Kidney tubule cell (primary cell): ENCODE measurements around the gene GPR18.
A peak's percentile ranks its signal among the peaks of the same experiment; 100 is the strongest.
"Not testable (repeated sequence)": the region's sequence is repeated elsewhere in the genome, so short reads cannot be mapped to it uniquely, and the experiment has no call there.

Experiments
- DNase-seq: peaks from one replicate; pipeline ENCODE4 v3.0.0-alpha.2; 2018; ENCODE audit warnings: low spot score

The GPR18 gene

GRCh38 chr13:99266827-99267226 is 8.6 kb upstream of the GPR18 start:
- no peak for DNase-seq

DNA sequence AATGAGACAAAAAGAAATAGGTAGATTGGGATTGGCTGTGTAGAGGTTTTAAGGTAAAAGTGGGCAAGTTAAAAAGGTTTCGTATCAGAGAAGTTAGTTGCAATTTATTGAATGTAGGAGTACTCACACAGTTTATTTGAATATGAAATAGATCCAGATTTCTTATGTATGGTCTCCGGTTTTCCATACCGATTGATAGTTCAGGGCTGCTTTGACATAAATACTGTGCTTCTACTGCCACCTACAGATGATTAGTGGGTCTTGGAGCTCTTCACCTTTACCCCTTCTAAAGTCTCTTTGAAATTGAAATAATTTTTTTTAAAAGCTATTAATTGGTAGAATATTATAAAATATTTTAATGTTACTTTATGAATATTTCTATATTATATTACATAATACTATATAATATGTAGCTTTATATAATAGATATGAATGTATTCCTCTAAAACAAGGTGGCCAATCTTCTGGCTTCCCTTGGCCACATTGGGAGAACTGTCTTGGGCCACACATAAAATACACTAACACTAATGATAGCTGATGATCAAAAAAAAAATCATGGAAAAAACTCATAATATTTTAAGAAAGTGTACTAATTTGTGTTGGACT is 7.7 kb upstream of the GPR18 start:
- DNase-seq = peak; percentile 54

DNA sequence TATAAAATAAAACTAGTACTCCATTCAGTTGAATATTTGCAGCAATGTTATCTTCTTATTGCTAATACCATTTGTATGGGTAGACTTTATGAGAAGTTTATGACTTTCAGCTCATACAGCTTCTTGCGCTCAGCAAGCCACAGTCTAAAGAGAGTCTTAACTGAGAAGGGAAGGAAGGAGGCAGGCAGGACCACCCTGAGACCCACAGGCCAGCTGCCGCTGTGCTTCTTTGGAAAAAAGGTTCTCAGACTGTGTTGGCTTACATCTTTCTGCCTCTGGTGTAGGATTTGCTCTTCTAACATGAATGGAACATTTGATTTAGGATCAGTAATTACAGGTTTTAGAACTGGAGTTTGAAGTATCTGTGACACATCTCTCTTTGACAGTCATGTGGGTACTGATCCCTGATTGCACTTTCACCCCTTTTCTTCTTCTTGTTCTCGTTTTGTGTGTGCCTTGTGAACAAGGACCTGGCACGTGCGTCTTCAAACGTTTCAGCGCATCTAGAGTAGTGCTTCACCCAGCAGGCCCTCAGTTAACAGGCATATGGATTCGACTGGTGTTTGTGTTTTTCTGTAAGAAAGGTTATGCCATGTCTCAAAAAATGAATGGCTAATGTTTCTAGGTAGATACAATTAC is 7.1 kb upstream of the GPR18 start:
- no peak for DNase-seq

GRCh38 chr13:99264051-99264450 is 5.9 kb upstream of the GPR18 start:
- DNase-seq = no peak

- no peak for DNase-seq
Observed at GRCh38 chr13:99263126-99263785, 5.1 kb upstream of the GPR18 start.

GRCh38 chr13:99261059-99261458 is 2.9 kb upstream of the GPR18 start:
- no peak for DNase-seq

DNA sequence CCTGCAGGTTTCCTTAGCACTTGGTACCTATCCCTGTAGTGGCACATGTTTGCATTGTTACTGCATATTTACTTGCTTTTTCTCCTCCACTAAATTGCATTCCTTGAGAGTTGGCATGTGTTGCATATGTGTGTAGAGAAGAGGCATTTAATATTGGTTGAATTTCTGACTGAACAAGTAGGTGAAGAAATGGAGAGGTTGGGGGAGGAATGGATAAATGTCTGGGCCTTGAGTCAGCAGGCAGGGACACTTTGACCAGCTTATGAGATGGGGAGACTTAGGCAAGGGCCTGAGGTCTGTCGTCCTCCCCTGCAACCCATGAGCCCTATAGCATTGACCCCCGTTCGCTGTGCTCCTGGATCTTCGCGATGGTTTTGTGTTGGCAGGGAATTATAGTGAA is 2.0 kb upstream of the GPR18 start:
- no peak for DNase-seq

DNA sequence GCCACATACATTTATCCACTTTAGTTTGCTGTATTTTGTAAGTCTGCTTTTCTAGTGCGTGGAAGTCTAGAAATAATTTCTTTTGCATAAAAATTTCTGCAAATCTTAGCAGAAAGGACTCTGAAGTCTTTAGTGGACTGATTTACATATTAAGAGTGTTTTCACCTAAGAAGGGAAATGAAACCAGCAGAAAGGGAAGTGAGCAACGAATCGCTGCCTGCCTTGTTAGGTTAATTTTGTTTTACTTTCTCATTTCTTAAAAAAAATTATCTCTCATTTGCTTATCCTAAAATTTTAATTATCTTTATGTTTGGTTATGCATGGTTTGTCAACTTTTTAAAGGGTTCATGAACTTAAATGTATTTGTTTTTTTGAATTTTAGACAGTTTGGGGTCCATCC is 767 bp upstream of the GPR18 start:
- DNase-seq = no peak

DNA sequence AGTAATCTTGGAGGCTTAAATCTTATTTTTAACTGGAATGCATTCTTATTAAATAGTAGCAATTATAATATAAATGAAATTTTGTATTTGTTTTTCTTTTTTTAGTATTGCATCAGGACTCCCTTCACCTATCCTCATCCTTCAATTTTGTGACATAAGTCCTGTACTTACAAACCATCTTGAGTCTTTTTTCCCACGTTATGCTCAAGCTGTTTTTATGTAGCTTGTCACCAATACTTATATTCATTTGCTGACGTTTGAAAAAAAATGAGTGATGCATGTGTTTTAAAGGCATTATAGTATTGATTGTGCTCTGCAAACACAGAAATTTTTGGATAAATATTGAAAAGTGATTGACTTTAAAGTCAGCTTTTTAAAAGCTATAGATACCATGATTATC is 888 bp downstream of the GPR18 start:
- DNase-seq = no peak

- no peak for DNase-seq
Observed at GRCh38 chr13:99256709-99257108, 1.5 kb downstream of the GPR18 start.

DNA sequence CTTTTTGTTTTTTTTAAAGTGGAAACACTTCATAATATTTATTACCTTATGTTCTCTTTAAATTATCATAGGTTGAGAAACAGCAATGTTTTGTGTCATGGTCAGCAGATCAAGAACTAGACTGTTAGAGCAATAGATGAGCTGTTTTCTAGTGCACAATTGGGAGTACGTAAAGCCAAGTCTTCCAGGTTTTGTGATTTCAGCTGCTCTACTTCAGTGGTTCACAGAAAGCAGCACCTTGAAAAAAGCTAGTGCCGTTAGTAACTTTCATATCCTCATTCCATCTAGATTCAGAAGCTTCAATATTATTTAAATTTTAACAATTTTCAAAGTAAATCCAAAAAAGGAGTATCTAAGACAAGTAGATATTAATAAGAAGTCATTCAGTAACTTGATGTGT is 1.9 kb downstream of the GPR18 start:
- no peak for DNase-seq

DNA sequence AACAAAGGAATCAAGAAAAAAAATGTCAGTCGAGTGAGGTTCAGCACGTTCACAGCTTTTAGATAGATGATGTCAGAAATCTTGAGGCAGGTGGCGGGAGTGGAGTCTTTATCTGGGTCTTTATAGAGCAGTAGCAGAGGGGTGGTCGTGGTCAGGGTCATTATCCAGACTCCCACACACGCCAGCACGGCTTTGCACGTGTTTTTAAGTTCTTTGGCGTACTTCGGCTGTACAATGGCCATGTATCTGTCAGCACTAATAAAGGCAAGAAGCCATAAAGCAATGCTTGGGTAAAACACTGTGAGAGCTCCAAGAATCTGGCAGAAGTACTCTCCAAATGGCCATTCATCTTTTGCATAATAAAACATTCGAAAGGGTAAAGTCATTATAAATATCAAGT is 2.9 kb downstream of the GPR18 start:
- DNase-seq = no peak

- DNase-seq = no peak
Observed at GRCh38 chr13:99254830-99255229, 3.3 kb downstream of the GPR18 start.

- DNase-seq = no peak
Observed at GRCh38 chr13:99251921-99252320, 6.3 kb downstream of the GPR18 start.

DNA sequence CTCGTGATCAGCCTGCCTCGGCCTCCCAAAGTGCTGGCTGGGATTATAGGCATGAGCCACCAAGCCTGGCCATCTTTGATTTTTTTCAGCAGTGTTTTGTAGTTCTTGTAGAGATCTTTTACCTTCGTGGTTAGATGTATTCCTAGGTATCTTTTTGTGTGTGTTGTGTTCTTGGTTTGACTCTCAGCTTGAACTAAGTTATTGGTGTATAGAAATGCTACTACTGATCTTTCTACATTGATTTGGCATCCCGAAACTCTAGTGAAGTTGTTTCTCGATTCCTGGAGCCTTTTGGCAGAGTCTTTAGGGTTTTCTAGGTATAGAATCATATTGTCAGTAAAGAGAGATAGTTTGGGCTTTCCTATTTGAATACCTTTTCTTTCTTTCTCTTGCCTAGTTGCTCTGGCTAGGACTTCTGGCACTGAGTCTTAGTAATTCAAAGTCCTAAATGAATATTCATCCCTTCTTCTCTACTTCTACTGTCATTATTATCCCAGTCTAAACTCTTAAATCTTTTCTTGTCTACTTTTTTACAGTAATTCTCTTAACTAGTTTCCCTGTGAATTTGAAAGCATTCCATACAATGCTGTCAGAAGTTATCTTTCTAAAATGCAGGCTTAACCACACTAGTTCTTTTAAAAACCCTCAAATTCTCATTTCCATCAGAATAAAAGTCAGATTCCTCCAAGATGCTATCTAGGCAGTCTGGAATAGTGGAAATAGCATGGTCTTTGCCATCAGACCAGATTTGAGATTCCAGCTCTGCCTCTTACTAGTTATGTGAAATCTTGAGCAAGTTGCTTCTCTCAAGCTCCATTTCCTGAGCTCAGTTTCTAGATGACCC is 7.0 kb downstream of the GPR18 start:
- no peak for DNase-seq

- DNase-seq = not testable (repeated sequence)
Observed at GRCh38 chr13:99249606-99250005, 8.6 kb downstream of the GPR18 start.

DNA sequence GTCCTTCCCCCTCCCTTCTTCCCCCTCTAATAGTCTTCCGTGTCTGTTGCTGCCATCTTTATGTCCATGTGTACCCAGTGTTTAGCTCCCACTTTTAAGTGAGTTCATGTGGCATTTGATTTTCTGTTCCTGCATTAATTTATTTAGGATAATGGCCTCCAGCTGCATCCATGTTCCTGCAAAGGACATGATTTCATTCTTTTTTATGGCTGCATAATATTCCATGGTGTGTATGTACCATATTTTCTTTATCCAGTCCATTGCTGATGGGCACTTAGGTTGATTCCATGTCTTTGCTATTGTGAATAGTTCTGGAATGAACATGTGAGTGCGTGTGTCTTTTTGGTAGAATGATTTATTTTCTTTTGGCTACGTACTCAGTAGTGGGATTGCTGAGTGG is 9.0 kb downstream of the GPR18 start:
- DNase-seq = not testable (repeated sequence)

DNA sequence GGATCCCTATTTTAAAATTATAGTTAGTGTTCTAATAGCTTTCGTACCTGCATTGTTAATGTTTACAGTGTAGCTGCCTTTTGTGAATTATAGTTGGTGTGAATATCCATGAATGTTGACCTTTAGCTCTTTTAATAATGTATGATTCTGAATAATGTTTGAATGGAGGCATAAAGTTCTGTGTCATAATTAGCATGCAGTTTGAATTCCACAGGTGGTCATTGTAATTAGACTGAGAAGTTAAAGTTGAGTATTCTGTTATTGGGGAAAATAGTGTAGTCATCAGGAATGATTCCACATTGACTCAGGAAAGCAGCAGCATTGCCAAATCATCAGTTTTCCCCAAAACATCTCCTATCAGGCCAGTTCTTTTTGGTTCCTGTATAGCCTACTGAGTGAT is 12.1 kb downstream of the GPR18 start:
- DNase-seq = no peak

GRCh38 chr13:99237981-99238662 is 20.1 kb downstream of the GPR18 start:
- no peak for DNase-seq

GRCh38 chr13:99231721-99232120 is 26.5 kb downstream of the GPR18 start:
- DNase-seq = peak; percentile 9

GRCh38 chr13:99230991-99231390 is 27.2 kb downstream of the GPR18 start:
- DNase-seq = no peak

- not testable (repeated sequence) for DNase-seq
Observed at GRCh38 chr13:99230588-99230987, 27.6 kb downstream of the GPR18 start.
